ENCODE data around the gene MTA1.

The MTA1 gene

GRCh38 chr14:105389534-105389933 is 30.1 kb upstream of the MTA1 start:
- TF ChIP-seq CTCF (IDR thresholded peaks at IDR 0.05), result no peak
- peaks cover 7% of the 10 kb centered on the region for H3K4me1 Mint-ChIP-seq
- H3K27me3 Mint-ChIP-seq (ENCODE audit: low read depth, poor library complexity), result no peaks in the 10 kb centered on the region
- H3K4me3 Mint-ChIP-seq, result no peak overlapping the region
- H3K27ac Mint-ChIP-seq, result no peak overlapping the region
- H3K9me3 Mint-ChIP-seq, result no peaks in the 10 kb centered on the region
- no peak for DNase-seq
- no peaks in the 10 kb centered on the region for H3K36me3 Mint-ChIP-seq (ENCODE audit: low read depth)

- TF ChIP-seq CTCF (IDR thresholded peaks at IDR 0.05), result no peak
- no peak overlapping the region for H3K27ac Mint-ChIP-seq
- H3K4me3 Mint-ChIP-seq, result no peak overlapping the region
- DNase-seq, result no peak
- no peaks in the 10 kb centered on the region for H3K9me3 Mint-ChIP-seq
- H3K27me3 Mint-ChIP-seq (ENCODE audit: low read depth, poor library complexity), result no peaks in the 10 kb centered on the region
- H3K36me3 Mint-ChIP-seq (ENCODE audit: low read depth), result no peaks in the 10 kb centered on the region
- H3K4me1 Mint-ChIP-seq, result peaks cover 10% of the 10 kb centered on the region
Observed at GRCh38 chr14:105389976-105390848, 29.4 kb upstream of the MTA1 start.

GRCh38 chr14:105390849-105391500 is 28.7 kb upstream of the MTA1 start:
- Mint-ChIP-seq H3K4me1 (peaks cover 10% of the 10 kb centered on the region), H3K27me3 (ENCODE audit: low read depth, poor library complexity) (no peaks in the 10 kb centered on the region), H3K4me3 (no peak overlapping the region), H3K27ac (no peak overlapping the region), H3K36me3 (ENCODE audit: low read depth) (no peaks in the 10 kb centered on the region), H3K9me3 (no peaks in the 10 kb centered on the region)
- no peak for TF ChIP-seq CTCF (IDR thresholded peaks at IDR 0.05)
- no peak for DNase-seq

- Mint-ChIP-seq H3K27ac (peak overlapping the region; percentile 57), H3K36me3 (ENCODE audit: low read depth) (no peaks in the 10 kb centered on the region), H3K9me3 (no peaks in the 10 kb centered on the region), H3K27me3 (ENCODE audit: low read depth, poor library complexity) (no peaks in the 10 kb centered on the region), H3K4me1 (peaks cover 10% of the 10 kb centered on the region), H3K4me3 (no peak overlapping the region)
- no peak for DNase-seq
- TF ChIP-seq CTCF (IDR thresholded peaks at IDR 0.05), result no peak
Observed at GRCh38 chr14:105391541-105391940, 28.1 kb upstream of the MTA1 start.

- Mint-ChIP-seq H3K27me3 (ENCODE audit: low read depth, poor library complexity) (no peaks in the 10 kb centered on the region), H3K4me3 (no peak overlapping the region), H3K9me3 (no peaks in the 10 kb centered on the region), H3K4me1 (peaks cover 10% of the 10 kb centered on the region), H3K36me3 (ENCODE audit: low read depth) (no peaks in the 10 kb centered on the region), H3K27ac (peak overlapping the region; percentile 57)
- no peak for TF ChIP-seq CTCF (IDR thresholded peaks at IDR 0.05)
- no peak for DNase-seq
Observed at GRCh38 chr14:105392131-105393090, 27.2 kb upstream of the MTA1 start.
